Loucy (cell line): ENCODE results near the gene MGMT.

Source experiments
- H2AFZ ChIP-seq: fragments of 200-600 bp; sonication (generic); 2 replicates; pipeline ENCODE4 v1.6.0; 2016; ENCODE audit warnings: antibody characterized with exemption, mild to moderate bottlenecking, low read length, moderate library complexity
- H3F3A ChIP-seq: fragments of 200-600 bp; 2 replicates; pipeline ENCODE4 v1.6.0; 2016; ENCODE audit warnings: antibody characterized with exemption, low read depth, mild to moderate bottlenecking
- H3K27me3 ChIP-seq: fragments of 200-600 bp; sonication (generic); 2 replicates; pipeline ENCODE4 v1.6.1; 2014; ENCODE audit warnings: low read length, mild to moderate bottlenecking; ENCODE audit not compliant: insufficient read depth, poor library complexity, severe bottlenecking
- H3K36me3 ChIP-seq: fragments of 200-600 bp; sonication (generic); 2 replicates; pipeline ENCODE4 v1.6.1; 2016; ENCODE audit warnings: low read length; ENCODE audit not compliant: insufficient read depth
- H3K4me1 ChIP-seq: fragments of 200-600 bp; sonication (generic); 2 replicates; pipeline ENCODE4 v1.5.1; 2014; ENCODE audit warnings: low read length, mild to moderate bottlenecking; ENCODE audit not compliant: insufficient read depth, poor library complexity, severe bottlenecking
- H3K4me2 ChIP-seq: fragments of 200-600 bp; sonication (generic); 2 replicates; pipeline ENCODE4 v1.6.0; 2014; ENCODE audit warnings: antibody characterized with exemption, low read length, low read depth, mild to moderate bottlenecking; ENCODE audit not compliant: poor library complexity, severe bottlenecking
- H3K4me3 ChIP-seq: fragments of 200-600 bp; sonication (generic); 2 replicates; pipeline ENCODE4 v1.5.1; 2014; ENCODE audit warnings: low read length, mild to moderate bottlenecking, mixed read lengths; ENCODE audit not compliant: poor library complexity, severe bottlenecking
- H3K79me2 ChIP-seq: fragments of 200-600 bp; sonication (generic); 2 replicates; pipeline ENCODE4 v1.6.1; 2014; ENCODE audit warnings: low read length; ENCODE audit not compliant: insufficient read depth
- H3K9ac ChIP-seq: fragments of 200-600 bp; sonication (generic); 2 replicates; pipeline ENCODE4 v1.6.0; 2014; ENCODE audit warnings: mild to moderate bottlenecking, low read depth, low read length, moderate library complexity; ENCODE audit not compliant: poor library complexity, severe bottlenecking
- H3K9me2 ChIP-seq: fragments of 200-600 bp; sonication (generic); replicated peaks from 2 replicates; pipeline ENCODE4 v1.6.1; 2016; ENCODE audit warnings: low read depth, low read length, mixed read lengths
- H3K9me3 ChIP-seq: fragments of 200-600 bp; sonication (generic); 2 replicates; pipeline ENCODE4 v1.6.1; 2014; ENCODE audit warnings: mild to moderate bottlenecking, antibody characterized with exemption, low read length, low read depth; ENCODE audit not compliant: insufficient read depth
- H4K20me1 ChIP-seq: fragments of 200-600 bp; sonication (generic); 2 replicates; pipeline ENCODE4 v1.6.0; 2014; ENCODE audit warnings: antibody characterized with exemption, low read length, mild to moderate bottlenecking; ENCODE audit not compliant: insufficient read depth, poor library complexity, severe bottlenecking
- EZH2phosphoT487 ChIP-seq: fragments of 200-600 bp; IDR thresholded peaks from 2 replicates; pipeline ENCODE4 v1.6.1; 2018; ENCODE audit warnings: antibody characterized with exemption, mild to moderate bottlenecking, moderate library complexity, borderline replicate concordance
- TF ChIP-seq, protein P1 (sequence below): fragments of 200-600 bp; sonication (generic); conservative IDR thresholded peaks from 2 replicates; pipeline ENCODE4 v1.5.1; 2014; ENCODE audit warnings: mild to moderate bottlenecking, antibody characterized with exemption, low read length

The MGMT gene

DNA sequence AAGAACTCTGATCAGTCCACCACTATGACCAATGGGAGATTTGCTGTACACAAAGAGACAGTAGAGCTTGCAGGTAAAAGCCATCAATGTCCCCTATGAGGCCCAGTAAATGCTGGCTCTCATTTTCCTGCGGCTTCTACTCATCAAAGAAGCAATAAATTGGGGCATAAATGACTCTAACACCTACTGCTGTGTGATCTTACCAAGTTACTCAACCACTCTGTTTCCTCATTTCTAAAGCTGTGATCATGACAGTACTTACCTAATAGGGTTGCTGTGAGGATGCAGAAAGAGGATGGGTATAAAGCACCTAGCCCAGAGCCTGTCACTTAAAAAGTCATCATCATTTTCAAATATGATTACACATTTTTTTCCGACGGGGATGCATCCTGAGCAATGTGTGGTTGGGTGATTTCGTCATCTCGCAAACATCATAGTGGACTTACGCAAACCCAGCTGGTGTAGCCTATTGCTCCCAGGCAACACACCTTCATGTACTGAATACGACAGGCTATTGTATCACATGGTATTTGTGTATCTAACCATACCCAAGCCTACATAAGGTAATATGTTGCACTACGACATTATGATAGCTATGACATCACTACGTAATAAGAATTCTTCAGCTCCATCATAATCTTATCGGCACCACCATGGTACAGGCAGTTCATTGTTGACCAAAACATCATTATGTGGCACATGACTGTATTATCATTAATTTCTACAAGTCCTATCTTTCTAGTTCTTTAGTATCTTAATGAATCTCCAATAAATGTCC lies 7.1 kb upstream of the MGMT start:
- H3K27me3 ChIP-seq: peaks cover 5% of the 10 kb centered on the region
- no peaks in the 10 kb centered on the region for H3K79me2 ChIP-seq
- H4K20me1 ChIP-seq: no peaks in the 10 kb centered on the region
- H2AFZ ChIP-seq: no peak overlapping the region
- H3K4me2 ChIP-seq: no peak overlapping the region
- H3K4me3 ChIP-seq: no peak overlapping the region
- TF ChIP-seq, protein P1, sequence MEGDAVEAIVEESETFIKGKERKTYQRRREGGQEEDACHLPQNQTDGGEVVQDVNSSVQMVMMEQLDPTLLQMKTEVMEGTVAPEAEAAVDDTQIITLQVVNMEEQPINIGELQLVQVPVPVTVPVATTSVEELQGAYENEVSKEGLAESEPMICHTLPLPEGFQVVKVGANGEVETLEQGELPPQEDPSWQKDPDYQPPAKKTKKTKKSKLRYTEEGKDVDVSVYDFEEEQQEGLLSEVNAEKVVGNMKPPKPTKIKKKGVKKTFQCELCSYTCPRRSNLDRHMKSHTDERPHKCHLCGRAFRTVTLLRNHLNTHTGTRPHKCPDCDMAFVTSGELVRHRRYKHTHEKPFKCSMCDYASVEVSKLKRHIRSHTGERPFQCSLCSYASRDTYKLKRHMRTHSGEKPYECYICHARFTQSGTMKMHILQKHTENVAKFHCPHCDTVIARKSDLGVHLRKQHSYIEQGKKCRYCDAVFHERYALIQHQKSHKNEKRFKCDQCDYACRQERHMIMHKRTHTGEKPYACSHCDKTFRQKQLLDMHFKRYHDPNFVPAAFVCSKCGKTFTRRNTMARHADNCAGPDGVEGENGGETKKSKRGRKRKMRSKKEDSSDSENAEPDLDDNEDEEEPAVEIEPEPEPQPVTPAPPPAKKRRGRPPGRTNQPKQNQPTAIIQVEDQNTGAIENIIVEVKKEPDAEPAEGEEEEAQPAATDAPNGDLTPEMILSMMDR: no peak
- no peak for TF ChIP-seq EZH2phosphoT487
- no peaks in the 10 kb centered on the region for H3K9me3 ChIP-seq
- no peaks in the 10 kb centered on the region for H3K4me1 ChIP-seq
- H3K9ac ChIP-seq: no peak overlapping the region
- H3K36me3 ChIP-seq: no peaks in the 10 kb centered on the region
- H3F3A ChIP-seq: no peaks in the 10 kb centered on the region
- no peaks in the 10 kb centered on the region for H3K9me2 ChIP-seq

DNA sequence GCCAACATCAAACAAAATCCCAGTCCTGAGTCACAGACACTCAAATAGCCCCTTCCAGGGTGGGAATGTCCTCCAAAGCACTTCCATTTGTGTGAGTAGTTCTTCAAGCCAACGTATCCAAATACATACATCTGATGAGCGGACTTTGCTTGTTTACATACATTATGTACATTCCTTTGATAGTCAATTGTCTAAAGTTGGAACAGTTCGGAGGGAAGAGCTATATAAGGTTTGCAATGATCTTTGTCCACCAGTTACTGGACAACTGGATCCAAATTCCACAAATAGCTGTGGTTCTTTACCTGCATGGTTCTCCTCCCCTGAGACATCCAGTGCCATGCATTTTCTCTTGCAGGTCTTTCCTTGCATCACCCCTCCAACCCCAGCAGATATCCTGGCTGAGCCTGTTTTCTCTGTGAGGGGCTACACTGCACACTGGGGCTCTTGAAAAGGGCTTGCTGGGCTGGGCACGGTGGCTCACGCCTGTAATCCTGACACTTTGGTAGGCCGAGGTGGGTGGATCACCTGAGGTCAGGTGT lies 4.7 kb upstream of the MGMT start:
- H3K4me2 ChIP-seq: no peak overlapping the region
- no peaks in the 10 kb centered on the region for H3K9me2 ChIP-seq
- peaks cover 3% of the 10 kb centered on the region; the same call in 1 of the 2 replicates for H3K79me2 ChIP-seq
- H3K4me3 ChIP-seq: no peak overlapping the region
- no peaks in the 10 kb centered on the region for H3F3A ChIP-seq
- H2AFZ ChIP-seq: no peak overlapping the region
- no peaks in the 10 kb centered on the region for H3K9me3 ChIP-seq
- no peaks in the 10 kb centered on the region for H3K36me3 ChIP-seq
- H3K9ac ChIP-seq: no peak overlapping the region
- TF ChIP-seq EZH2phosphoT487: no peak
- TF ChIP-seq, protein P1: no peak
- peaks cover 3% of the 10 kb centered on the region for H3K27me3 ChIP-seq
- peaks cover 4% of the 10 kb centered on the region for H3K4me1 ChIP-seq
- no peaks in the 10 kb centered on the region for H4K20me1 ChIP-seq

DNA sequence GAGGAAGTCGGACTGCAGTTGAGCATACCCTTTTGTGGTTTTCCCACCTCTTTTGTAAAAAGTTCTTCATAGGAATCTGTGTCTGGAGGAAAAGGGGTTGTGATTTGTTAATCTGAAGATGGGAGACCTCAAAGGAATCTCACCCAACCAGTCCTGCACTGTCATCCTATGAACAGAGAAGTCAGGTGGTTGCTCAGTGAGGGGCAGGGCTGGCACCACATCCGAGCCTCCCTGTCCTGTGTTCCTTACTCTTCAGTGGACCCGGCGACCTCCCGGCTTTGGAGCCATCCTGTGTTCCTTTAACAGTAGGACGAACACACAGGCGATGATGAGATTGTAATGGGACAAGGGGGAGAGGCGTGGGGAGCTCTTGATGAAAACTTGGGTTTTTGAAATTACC lies 2.8 kb upstream of the MGMT start:
- H3K9me3 ChIP-seq: no peaks in the 10 kb centered on the region
- H3K4me3 ChIP-seq: no peak overlapping the region
- H3K9ac ChIP-seq: no peak overlapping the region
- no peaks in the 10 kb centered on the region for H3K9me2 ChIP-seq
- no peak for TF ChIP-seq EZH2phosphoT487
- TF ChIP-seq, protein P1: no peak
- H4K20me1 ChIP-seq: no peaks in the 10 kb centered on the region
- H3K4me2 ChIP-seq: no peak overlapping the region
- no peaks in the 10 kb centered on the region for H3K27me3 ChIP-seq
- H3F3A ChIP-seq: no peaks in the 10 kb centered on the region
- H3K79me2 ChIP-seq: peaks cover 15% of the 10 kb centered on the region
- H3K4me1 ChIP-seq: peaks cover 14% of the 10 kb centered on the region
- H2AFZ ChIP-seq: no peak overlapping the region
- no peaks in the 10 kb centered on the region for H3K36me3 ChIP-seq
